Skin epidermis (tissue), 12 donors: ENCODE results near the gene ISG20L2.

Experiments used
- H3K27ac ChIP-seq, 21 experiments: fragments of 200-600 bp; sonication (generic) in 11 of 21; one replicate each; pipeline ENCODE4 v1.5.0; 2020; ENCODE audit warnings: mild to moderate bottlenecking in 3 of 21, inconsistent platforms in 2 of 21, moderate library complexity in 2 of 21
- H3K4me3 ChIP-seq, 7 experiments: fragments of 200-600 bp; sonication (generic) in 2 of 7; one replicate each; pipeline ENCODE4 v1.5.0; 2020; ENCODE audit warnings: inconsistent platforms in 2 of 7, mild to moderate bottlenecking in 2 of 7, moderate library complexity in 1 of 7

Gene ISG20L2

DNA sequence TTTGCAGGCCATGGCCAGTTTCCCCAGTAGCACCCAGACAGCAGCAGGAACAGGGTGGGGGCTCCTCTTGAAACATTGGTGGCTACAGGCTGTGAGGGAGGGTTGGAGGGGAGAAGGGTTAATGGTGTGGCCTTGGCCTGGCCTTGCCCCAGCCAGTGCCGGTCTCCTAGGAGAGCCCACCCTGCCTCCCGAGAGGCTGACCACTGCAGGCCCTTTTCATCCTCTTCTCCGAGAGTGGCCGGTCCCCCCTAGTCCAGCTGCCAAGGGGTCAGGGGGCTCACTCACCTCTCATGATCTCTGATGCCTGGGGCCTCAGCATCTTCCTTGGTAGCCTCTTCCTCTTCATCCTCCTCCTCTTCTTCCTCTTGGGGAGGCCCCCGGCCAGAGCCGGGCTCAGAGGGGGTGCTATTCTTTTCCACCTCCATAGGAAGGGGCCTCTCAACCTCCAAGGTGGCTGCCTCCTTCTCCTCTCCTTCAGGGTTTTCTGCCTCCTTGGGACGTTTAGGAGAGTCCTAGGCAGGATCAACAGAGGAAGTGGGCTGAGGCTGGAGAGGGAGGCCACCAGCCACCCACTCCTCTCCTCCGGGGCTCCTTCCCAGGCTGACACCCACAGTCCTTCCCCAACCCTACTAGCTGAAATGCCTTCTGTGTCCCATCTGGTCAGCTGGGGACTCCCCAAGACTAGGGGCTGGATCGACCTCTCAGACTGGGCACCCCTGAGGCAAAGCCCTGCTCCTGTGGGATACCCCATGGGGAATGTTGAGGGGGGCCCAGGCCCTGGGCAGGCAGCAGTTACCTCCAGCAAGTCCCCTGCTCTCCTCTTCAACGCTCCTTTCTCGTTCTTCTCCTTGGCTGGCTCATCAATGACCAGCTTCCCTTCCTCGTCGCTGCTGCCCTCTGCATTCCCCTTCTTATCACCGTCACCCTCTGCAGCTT, 15.1 kb upstream of the ISG20L2 start:
- Histone ChIP-seq H3K27ac (peak overlapping the region in 10 of 21 experiments; percentile 11 to 100 (median 77)), H3K4me3 (no peak overlapping the region)

DNA sequence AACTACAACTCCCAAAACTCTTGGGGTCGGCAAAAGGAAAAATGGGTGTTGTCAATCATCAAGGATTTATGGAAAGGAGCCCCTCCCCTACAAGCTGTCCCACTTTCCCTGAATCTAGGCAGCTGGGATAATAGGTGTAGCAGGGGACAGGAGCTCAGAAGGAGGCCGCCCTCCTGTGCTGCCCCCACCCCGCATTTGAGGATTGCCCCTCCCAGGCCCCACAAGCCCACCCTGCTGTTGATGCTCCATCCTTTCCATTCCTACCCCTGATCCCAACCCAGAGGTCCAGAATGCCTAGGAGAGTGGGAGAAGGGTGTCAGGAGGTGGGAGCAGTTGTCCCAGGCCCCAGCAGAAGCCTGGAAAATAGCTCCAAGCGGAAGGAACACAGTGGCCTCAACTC, 14.2 kb upstream of the ISG20L2 start:
- Histone ChIP-seq H3K4me3 (no peak overlapping the region), H3K27ac (peak overlapping the region in 5 of 21 experiments; percentile 16 to 98 (median 80))

DNA sequence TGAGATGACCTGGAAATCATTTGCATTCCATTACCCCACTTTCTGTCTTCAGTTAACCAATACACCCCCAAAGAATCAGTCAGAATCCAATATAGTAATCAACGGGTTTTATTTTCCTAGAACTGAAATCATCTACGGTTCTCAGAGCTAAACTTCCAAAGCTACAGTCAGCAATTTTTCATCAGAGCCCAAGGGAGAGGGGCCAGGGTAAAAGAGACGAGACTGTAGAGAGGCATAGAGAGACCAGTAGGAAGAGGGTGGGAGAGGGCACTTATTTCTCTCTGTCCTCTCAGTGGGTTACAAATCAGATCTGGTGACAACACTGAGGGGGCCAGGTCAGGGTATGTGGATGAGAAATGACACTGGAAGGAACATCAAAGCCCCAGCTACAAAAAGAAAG, 13.5 kb upstream of the ISG20L2 start:
- Histone ChIP-seq H3K27ac (peak overlapping the region in 18 of 21 experiments; percentile 12 to 90 (median 85)), H3K4me3 (no peak overlapping the region)

DNA sequence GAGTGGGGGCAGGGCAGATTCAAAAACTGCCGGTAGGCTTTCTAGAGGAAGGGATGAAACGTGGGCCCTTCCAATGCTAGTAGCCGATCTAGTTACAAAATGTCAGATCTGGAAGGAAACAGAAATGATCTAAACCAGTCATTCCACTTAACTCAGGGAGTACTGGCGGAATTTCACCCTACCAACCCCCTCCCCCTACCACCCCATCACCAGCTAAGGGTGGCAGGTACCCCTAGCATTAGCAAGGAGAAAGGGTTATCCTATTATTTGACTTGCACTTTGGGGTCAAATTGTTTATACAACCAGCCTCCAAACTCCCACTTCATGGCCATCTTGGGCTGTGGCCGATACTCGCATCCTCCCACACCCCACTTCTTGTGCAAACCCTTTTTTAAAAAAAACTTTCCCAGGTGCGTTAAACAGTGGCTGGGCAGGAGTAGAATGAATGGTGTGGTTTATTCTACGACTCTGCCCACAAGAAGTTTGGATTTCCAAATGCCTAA, 13.0 kb upstream of the ISG20L2 start:
- Histone ChIP-seq H3K27ac (peak overlapping the region; percentile 25 to 90 (median 85)), H3K4me3 (peak overlapping the region in 3 of 7 experiments; percentile 8 to 77 (median 66))

DNA sequence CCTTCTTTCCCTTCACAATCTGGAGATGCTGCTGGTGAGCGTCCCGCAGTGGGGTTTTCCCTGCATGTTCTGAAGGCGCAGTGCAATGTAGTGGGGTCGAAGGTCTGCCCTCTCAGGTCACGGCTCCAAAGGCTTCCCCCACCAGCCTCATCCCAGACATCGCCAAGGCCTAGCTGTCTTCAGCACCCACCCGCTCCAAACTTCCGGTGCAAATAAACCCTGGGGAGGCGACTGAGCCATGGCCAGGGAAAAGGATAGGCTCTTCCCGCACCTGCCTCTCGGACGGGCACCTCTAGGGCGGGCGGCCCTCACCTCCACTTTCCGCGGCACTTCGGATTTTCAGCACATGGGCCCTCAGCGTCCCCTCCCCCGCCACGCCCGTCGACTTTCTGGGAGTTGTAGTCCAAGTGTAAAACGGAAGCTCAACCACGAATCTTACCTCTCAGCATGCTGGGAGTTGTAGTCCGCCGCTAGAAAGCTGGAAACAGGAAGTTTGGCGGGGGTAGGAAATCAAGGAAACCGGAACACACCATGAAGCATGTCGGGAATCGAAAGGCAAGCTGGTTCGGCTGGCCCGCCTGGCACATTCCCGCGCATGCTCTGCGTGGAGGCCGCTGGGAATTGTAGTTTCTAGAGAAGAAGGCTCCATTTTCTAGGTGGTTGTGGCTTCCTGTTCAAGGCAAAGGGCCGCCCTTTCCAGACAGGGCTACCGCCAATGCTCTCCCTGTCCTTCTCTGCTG, 12.3 kb upstream of the ISG20L2 start, which contains the start of gene MRPL24:
Gene MRPL24 (minus strand): TSS at position 348 of the 740 bp plus-strand sequence. CDS start 2,384 bp downstream, outside the sequence.
- Histone ChIP-seq H3K4me3 (peak within 1 kb of the TSS; percentile 44 to 77 (median 62)), H3K27ac (peak within 1 kb of the TSS; percentile 25 to 91 (median 85))

DNA sequence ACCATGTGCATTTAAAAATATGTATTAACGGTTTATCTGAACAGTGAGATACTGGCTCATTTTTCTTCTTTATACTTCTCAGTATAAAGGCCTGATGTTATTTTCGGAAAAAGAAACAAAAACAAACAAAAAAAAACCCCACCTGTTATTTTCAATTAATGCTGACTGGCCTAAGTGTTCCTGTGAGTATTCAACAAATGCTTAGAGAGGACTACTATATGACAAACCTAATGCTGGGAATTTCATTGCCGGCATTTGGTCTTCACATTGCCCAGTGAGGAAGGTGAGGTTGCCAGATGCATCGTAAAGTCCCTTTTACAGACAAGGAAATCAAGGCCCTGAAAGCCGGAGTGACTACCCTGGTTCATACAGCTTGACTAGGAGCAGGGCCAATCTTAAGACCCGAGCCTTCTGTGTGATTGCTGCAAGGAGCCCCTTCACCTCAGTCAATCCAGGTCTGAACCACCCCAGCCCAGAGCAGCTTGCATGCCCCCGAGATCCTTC, 11.7 kb upstream of the ISG20L2 start:
- peak overlapping the region; percentile 44 to 77 (median 62) for H3K4me3 ChIP-seq
- peak overlapping the region; percentile 24 to 91 (median 83) for H3K27ac ChIP-seq

DNA sequence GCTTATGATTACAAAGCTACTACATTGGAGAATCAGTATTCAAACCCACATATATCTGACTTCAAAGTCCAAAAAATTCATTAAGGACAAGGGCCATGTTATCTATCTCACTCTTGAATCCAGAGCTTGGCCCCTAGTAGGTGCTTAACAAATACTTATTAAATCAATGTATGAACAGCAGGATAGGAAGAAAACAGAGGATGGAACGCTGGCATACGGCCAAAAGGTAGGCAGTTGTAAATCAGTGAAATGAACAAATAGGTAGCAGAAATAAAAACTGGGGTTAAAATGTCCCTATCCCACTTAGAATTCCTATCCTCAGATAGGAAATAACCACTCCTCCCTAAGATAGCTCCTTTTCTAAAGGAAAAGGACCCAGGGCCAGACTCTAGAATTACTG, 10.3 kb upstream of the ISG20L2 start:
- Histone ChIP-seq H3K4me3 (no peak overlapping the region), H3K27ac (no peak overlapping the region)

DNA sequence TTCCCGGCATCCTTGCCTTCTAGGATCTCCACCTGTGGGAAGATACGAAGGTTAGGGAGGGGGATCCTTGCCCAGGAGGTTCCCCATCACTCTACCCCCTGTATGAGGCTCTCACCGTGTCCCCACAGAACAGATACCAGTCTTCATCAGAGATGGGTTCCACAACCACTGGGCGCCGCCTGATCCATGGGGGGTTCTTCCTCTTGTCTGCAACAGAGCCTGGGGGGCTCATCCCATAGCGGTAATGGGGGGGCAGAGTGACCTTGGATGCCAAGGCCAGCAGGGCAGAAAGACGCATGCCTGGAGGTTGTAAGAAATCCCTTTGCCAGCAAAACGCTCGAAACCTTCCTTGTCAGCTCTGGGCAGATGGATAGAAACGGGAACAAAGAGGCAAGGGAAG, 9.8 kb upstream of the ISG20L2 start:
- Histone ChIP-seq H3K4me3 (no peak overlapping the region), H3K27ac (no peak overlapping the region)

DNA sequence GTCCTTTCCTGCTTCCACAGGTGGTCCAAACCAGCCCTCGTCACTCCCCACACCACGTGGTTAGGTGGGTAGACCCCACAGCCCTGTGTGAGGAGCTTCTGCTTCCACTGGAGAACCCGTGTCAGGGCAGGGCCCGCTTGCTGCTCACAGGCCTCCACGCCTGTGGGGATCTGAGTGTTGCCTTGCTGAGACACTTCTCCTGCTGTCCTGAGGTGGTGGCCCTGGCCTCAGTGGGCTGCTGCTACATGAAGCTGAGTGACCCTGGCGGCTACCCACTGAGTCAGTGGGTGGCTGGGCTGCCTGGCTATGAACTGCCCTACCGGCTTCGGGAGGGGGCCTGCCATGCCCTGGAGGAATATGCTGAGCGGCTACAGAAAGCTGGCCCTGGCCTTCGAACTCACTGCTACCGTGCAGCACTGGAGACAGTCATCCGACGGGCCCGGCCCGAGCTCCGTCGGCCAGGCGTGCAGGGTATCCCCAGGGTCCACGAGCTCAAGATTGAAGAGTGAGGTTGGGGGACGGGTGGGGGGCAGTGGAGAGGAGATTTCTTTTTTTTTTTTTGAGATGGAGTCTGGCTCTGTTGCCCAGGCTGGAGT, 5.5 kb upstream of the ISG20L2 start:
- Histone ChIP-seq H3K27ac (no peak overlapping the region), H3K4me3 (no peak overlapping the region)

DNA sequence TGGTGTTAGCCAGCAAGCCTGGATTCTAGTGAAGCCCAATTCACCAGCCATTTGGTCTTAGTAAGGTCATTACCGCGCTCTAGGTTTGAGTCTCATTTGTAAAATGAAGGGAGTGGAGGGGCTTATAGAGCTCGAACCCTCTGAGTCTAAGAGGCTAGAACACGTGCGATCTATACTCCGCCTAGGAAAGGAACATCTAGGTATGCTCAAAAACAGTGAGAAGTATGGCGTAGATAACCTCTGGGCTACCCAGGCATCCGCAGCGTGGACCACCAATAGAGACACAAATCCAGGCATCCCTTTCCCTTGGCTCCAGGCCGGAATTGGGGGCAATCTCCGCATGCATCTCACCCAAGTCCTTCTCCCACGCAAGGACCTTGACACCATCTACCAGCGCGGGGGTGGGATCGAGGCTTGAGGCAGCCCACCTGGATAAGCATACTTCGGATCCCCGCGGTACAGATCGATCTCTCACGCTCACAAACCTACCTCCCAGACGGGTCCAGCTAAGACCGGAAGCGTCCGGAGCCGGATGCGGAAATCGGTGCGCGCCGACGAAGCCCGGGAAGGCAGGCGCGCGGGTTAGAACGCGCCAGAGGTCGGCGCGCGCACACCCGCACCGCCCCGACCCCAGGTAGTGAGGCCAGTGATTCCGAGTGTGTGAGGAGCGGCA, 504 bp downstream of the ISG20L2 start, which contains the start of gene METTL25B:
Gene METTL25B (plus strand): TSS at position 544 of the 673 bp plus-strand sequence. CDS start 636 bp downstream, outside the sequence.
- Histone ChIP-seq H3K4me3 (peak within 1 kb of the TSS; percentile 68 to 89 (median 80)), H3K27ac (peak within 1 kb of the TSS; percentile 64 to 98 (median 96))

DNA sequence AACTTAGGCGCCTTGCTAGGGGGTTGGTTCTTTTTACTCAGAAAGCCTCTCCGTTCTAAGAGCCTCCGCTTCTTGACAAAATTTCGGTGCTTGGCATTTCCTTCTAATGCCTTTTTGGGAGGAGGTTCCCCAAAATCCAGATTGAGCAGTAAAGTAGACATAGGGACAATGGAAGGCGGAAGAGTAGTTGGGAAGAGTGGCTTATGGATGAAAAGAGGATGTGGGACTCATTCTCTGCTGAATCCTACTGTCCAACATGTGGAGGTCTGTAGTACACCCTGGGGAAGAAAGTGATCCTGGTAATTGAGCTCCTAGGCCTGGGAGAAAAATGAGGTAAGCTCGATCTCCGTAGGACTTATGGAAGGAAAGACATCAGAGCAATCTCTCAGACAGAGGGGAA, 1.1 kb downstream of the ISG20L2 start:
- H3K4me3 ChIP-seq = peak overlapping the region; percentile 68 to 89 (median 80)
- peak overlapping the region in 18 of 21 experiments; percentile 93 to 98 (median 96) for H3K27ac ChIP-seq

DNA sequence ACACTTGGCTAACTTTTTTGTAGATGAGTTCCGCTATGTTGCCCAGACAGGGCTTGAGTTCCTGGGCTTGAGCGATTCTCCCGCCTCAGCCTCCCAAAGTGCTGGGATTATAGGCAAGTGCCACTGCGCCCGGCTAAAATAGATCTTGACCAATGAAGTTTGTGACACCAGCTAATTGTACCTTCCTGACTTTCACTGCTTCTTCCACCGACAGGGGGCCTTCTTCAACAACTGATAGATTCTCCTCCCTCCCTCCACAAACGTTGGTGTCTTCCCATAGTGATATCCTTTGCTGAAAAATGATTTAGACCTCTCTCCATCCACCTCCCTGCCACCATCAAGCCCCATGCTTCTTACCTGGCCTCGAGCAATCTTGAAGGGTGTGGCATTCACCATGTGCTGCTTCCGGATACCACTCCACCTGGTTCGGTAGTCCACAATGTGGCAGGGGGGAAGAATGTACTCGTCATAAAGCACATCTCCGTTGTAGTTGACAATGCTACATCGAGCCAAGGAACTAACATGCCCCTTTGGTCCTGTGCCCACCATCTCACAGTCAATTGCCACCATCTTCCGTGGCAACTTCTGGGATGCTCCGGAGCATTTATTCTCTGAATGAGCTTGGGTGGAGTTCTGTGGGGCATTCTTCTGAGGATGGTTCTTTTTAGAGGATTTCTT, 1.9 kb downstream of the ISG20L2 start:
- H3K27ac ChIP-seq = peak overlapping the region in 7 of 21 experiments; percentile 12 to 96 (median 17)
- peak overlapping the region; percentile 5 to 89 (median 70) for H3K4me3 ChIP-seq

DNA sequence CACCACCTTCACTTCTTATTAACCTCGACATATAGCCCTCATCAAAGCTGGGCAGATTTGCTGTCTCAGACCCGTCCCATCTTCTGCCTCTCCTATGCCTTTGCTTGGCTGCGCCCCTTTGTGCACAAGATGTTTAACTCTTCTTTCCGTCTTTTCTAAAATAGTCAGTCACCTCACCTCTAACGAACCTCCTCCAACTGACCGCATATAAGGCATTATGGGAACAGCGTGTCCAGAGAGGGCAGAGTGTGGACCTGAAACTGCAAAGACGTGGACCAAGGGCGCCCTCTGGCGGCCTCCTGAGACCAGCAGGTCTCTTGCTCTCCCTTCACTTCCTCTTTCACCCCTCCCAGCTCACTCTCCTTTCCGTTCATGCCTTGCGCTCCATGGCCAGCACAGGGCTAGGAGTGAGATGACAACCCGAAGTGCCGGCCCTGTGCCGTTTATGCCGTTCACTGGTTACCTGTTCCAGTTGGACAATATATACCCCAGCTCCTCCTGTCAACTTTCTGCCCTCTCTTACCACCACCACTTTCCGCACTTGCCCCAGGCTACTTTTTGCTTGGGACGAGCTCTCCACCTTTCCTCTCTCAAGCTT, 2.8 kb downstream of the ISG20L2 start:
- peak overlapping the region; percentile 5 to 89 (median 68) for H3K4me3 ChIP-seq
- peak overlapping the region in 7 of 21 experiments; percentile 12 to 95 (median 28) for H3K27ac ChIP-seq

DNA sequence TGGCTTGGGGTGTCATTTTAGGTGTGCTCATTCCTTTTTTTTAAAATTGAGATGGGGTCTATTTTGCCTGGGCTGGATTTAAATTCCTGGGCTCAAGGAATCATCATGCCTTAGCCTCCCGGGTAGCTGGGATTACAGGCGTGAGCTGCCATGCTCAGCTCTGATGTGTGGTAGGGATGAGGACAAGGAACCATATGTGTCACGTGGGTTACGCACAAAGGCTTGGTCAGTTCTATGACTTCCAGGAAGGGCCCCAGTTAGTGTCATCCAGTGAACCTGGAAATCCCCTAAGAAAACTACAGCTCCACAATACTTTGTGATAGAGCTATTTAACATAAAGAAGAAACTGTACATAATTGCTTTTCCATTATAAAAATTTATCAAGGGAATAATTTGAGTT, 7.0 kb downstream of the ISG20L2 start:
- no peak overlapping the region for H3K4me3 ChIP-seq

DNA sequence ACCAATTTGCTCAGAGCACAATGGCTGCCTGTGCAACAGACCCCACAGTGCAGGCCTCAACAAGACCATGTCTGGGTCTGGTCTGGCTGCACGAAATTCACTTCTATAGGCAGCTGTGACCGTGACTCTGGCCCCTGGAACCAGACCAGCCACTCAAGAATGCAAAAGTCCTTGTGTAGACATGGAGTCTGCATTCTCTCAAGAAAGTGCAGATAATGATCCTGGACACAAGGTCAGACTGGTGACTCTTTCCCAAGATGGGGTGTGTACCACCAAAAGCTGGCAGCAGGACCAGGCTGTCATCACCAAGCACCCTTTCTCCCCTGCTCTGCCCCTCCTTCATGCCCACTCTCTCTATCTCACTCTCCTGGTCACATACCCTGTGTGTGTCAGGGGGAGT, 7.4 kb downstream of the ISG20L2 start:
- H3K4me3 ChIP-seq = no peak overlapping the region

More for the DNA sequence above, 7.0 kb downstream of the ISG20L2 start:
- no peak overlapping the region for H3K27ac ChIP-seq

DNA sequence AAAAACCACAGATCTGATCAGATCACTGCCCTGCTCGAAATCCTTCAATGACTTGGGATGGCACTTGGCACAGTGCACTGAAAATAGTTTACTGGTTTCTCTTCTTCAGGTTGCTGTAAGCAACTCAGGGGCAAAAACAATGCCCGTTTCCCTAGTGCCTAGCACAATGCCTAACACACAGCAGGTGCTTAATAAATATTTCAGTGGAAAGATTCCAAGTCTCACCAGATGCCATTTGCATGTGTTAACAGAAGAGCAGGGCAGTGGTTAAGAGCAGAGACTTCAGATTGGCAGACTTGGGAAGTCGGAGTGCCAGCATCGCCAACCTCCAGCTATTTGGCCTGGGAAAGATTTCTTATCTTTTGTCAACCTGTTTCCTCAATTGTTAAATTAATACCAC, 11.2 kb downstream of the ISG20L2 start:
- no peak overlapping the region for H3K27ac ChIP-seq

More for the DNA sequence above, 7.4 kb downstream of the ISG20L2 start:
- H3K27ac ChIP-seq = no peak overlapping the region

DNA sequence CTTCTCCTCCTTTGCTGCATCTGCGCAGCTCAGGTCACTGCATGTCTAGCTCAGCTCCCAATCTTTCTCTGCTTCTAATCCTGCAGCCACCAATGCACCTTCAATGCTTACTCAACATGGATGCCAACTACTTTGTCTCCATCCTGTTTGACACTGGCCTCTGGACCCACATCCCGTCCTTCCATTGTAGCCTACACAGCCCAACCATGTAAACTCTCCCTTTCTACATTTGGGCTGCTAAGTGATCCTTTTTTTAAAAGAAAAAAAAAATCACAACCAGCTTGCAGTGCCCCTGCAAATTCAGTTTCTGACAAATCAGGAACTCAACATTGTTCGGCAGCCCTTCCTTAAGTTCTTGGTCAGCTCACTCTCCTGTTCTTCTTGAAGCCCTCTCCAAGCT, 13.7 kb downstream of the ISG20L2 start:
- H3K4me3 ChIP-seq = no peak overlapping the region
- no peak overlapping the region for H3K27ac ChIP-seq

More for the DNA sequence above, 11.2 kb downstream of the ISG20L2 start:
- no peak overlapping the region for H3K4me3 ChIP-seq

DNA sequence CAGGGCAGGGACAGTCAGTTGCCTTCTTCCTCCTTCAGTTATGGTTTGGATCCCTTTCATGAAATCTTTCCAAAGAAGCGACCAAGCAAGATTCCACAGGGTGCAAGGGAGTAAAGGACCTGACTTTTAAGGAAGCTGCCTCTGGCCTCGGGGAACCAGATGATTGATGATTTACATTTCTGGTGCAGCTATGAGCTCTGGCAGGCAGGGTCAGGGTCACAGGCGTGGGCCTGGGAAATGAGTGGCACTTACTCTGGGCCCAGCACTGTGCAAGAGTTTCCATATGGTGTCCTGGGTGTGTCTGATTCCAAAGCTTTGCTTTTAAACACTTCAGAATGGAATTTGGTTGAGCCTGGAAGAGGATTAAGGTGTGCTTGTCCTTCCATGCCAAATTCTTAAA, 15.9 kb downstream of the ISG20L2 start:
- Histone ChIP-seq H3K27ac (peak overlapping the region in 14 of 21 experiments; percentile 8 to 90 (median 46)), H3K4me3 (no peak overlapping the region)
